ENCODE measurements around the gene CLEC18B. TPM values are rescaled to one million over a fixed set of nuclear protein-coding genes. Genes with fewer than 3 reads are reported as not detected.
A peak's percentile ranks its signal among the peaks of the same experiment; 100 is the strongest.
"Not testable (repeated sequence)": the region's sequence is repeated elsewhere in the genome, so short reads cannot be mapped to it uniquely, and the experiment has no call there.

The CLEC18B gene
- total RNA-seq, 1 donor from 2014 or later: 122 TPM

GRCh38 chr16:74394131-74394530, 27.1 kb downstream of the CLEC18B start:
- H3K27me3 ChIP-seq (ENCODE audit: control insufficient read depth, insufficient read depth, low read length): not testable (repeated sequence)

GRCh38 chr16:74391454-74392050, 29.7 kb downstream of the CLEC18B start:
- H3K27me3 ChIP-seq (ENCODE audit: control insufficient read depth, insufficient read depth, low read length); H3K4me3 ChIP-seq (ENCODE audit: low read depth, low read length); H3K36me3 ChIP-seq (ENCODE audit: control insufficient read depth, insufficient read depth, low read length); DNase-seq (ENCODE audit: low read depth): not testable (repeated sequence)

More at GRCh38 chr16:74394131-74394530, 27.1 kb downstream of the CLEC18B start:
- not testable (repeated sequence) for H3K36me3 ChIP-seq (ENCODE audit: control insufficient read depth, insufficient read depth, low read length); H3K4me3 ChIP-seq (ENCODE audit: low read depth, low read length); DNase-seq (ENCODE audit: low read depth)

GRCh38 chr16:74382339-74383034, 38.8 kb downstream of the CLEC18B start:
- H3K4me3 ChIP-seq (ENCODE audit: low read depth, low read length); H3K36me3 ChIP-seq (ENCODE audit: control insufficient read depth, insufficient read depth, low read length); H3K27me3 ChIP-seq (ENCODE audit: control insufficient read depth, insufficient read depth, low read length); DNase-seq (ENCODE audit: low read depth): not testable (repeated sequence)

GRCh38 chr16:74373847-74374184, 47.5 kb downstream of the CLEC18B start:
- DNase-seq (ENCODE audit: low read depth); H3K36me3 ChIP-seq (ENCODE audit: control insufficient read depth, insufficient read depth, low read length); H3K27me3 ChIP-seq (ENCODE audit: control insufficient read depth, insufficient read depth, low read length); H3K4me3 ChIP-seq (ENCODE audit: low read depth, low read length): not testable (repeated sequence)

GRCh38 chr16:74372953-74373846, 48.1 kb downstream of the CLEC18B start:
- Histone ChIP-seq H3K27me3 (ENCODE audit: control insufficient read depth, insufficient read depth, low read length) (no peaks in the 10 kb centered on the region), H3K4me3 (ENCODE audit: low read depth, low read length) (no peak overlapping the region), H3K36me3 (ENCODE audit: control insufficient read depth, insufficient read depth, low read length) (no peaks in the 10 kb centered on the region)
- DNase-seq (ENCODE audit: low read depth): no peak
- TF ChIP-seq CTCF (IDR thresholded peaks at IDR 0.05; ENCODE audit: insufficient read depth, low read length, poor library complexity, severe bottlenecking): no peak

GRCh38 chr16:74372369-74372768, 48.9 kb downstream of the CLEC18B start:
- DNase-seq (ENCODE audit: low read depth): no peak
- Histone ChIP-seq H3K36me3 (ENCODE audit: control insufficient read depth, insufficient read depth, low read length) (no peaks in the 10 kb centered on the region), H3K27me3 (ENCODE audit: control insufficient read depth, insufficient read depth, low read length) (no peaks in the 10 kb centered on the region), H3K4me3 (ENCODE audit: low read depth, low read length) (no peak overlapping the region)
- no peak for TF ChIP-seq CTCF (IDR thresholded peaks at IDR 0.05; ENCODE audit: insufficient read depth, low read length, poor library complexity, severe bottlenecking)

- not testable (repeated sequence) for H3K27me3 ChIP-seq (ENCODE audit: control insufficient read depth, insufficient read depth, low read length); H3K36me3 ChIP-seq (ENCODE audit: control insufficient read depth, insufficient read depth, low read length); H3K4me3 ChIP-seq (ENCODE audit: low read depth, low read length); DNase-seq (ENCODE audit: low read depth)
These were observed 50.7 kb downstream of the CLEC18B start for GRCh38 chr16:74370338-74371135.

- H3K36me3 ChIP-seq (ENCODE audit: control insufficient read depth, insufficient read depth, low read length); H3K27me3 ChIP-seq (ENCODE audit: control insufficient read depth, insufficient read depth, low read length): not testable (repeated sequence)
- H3K4me3 ChIP-seq (ENCODE audit: low read depth, low read length): peak overlapping the region; percentile 52
- DNase-seq (ENCODE audit: low read depth): peak; percentile 52
These were observed 53.0 kb downstream of the CLEC18B start for GRCh38 chr16:74368002-74368911.

GRCh38 chr16:74367469-74368001, 53.7 kb downstream of the CLEC18B start:
- H3K4me3 ChIP-seq (ENCODE audit: low read depth, low read length): peak overlapping the region; percentile 52
- not testable (repeated sequence) for DNase-seq (ENCODE audit: low read depth); H3K27me3 ChIP-seq (ENCODE audit: control insufficient read depth, insufficient read depth, low read length); H3K36me3 ChIP-seq (ENCODE audit: control insufficient read depth, insufficient read depth, low read length)

- not testable (repeated sequence) for DNase-seq (ENCODE audit: low read depth); H3K36me3 ChIP-seq (ENCODE audit: control insufficient read depth, insufficient read depth, low read length); H3K27me3 ChIP-seq (ENCODE audit: control insufficient read depth, insufficient read depth, low read length); H3K4me3 ChIP-seq (ENCODE audit: low read depth, low read length)
These were observed 59.4 kb downstream of the CLEC18B start for GRCh38 chr16:74361646-74362610.
